CD14-positive monocyte (primary cell): ENCODE results near the gene FOXR1. TPM values are rescaled to one million over a fixed set of nuclear protein-coding genes. Genes with fewer than 3 reads are reported as not detected.
A peak's percentile ranks its signal among the peaks of the same experiment; 100 is the strongest.

Experiments
- DNase-seq, 3 donors: peaks; one replicate each; pipeline ENCODE4 v3.0.0-alpha.2; 2011 to 2022
- H2AFZ ChIP-seq: 2 replicates; pipeline ENCODE4 v1.6.0; 2012; ENCODE audit warnings: mild to moderate bottlenecking, low read depth, low read length, inconsistent platforms; ENCODE audit not compliant: insufficient read depth, poor library complexity, severe bottlenecking
- H3K27ac ChIP-seq, 2 donors: 1 replicate in 1 of 2; 2 replicates in 1 of 2; pipeline ENCODE4 v1.5.1; 2012 to 2013; ENCODE audit warnings: low read length in 2 of 2, control low read depth in 1 of 2, inconsistent platforms in 1 of 2, low read depth in 1 of 2, mild to moderate bottlenecking in 1 of 2
- H3K27me3 ChIP-seq, 2 donors: one replicate each; pipeline versions ENCODE4 v1.6.0 to v1.6.1; 2011 to 2013; ENCODE audit warnings: low read length in 2 of 2; ENCODE audit not compliant: control insufficient read depth in 2 of 2, insufficient read depth in 2 of 2
- H3K36me3 ChIP-seq, 2 donors: replicated peaks in 1 of 2; 1 replicate in 1 of 2; 2 replicates in 1 of 2; pipeline versions ENCODE4 v1.5.1 to v1.6.1; 2012 to 2013; ENCODE audit warnings: low read length in 2 of 2, control low read depth in 1 of 2, inconsistent platforms in 1 of 2, mild to moderate bottlenecking in 1 of 2; ENCODE audit not compliant: insufficient read depth in 2 of 2, control insufficient read depth in 1 of 2
- H3K4me1 ChIP-seq, 2 donors: 1 replicate in 1 of 2; 2 replicates in 1 of 2; pipeline versions ENCODE4 v1.5.1 to v1.6.1; 2012 to 2013; ENCODE audit warnings: low read length in 2 of 2, control low read depth in 1 of 2, inconsistent platforms in 1 of 2, mild to moderate bottlenecking in 1 of 2, moderate library complexity in 1 of 2; ENCODE audit not compliant: insufficient read depth in 2 of 2, control insufficient read depth in 1 of 2
- H3K4me2 ChIP-seq: replicated peaks from 2 replicates; pipeline ENCODE3; 2012; ENCODE audit warnings: low read length, moderate library complexity, mild to moderate bottlenecking; ENCODE audit not compliant: poor library complexity, severe bottlenecking; ENCODE audit errors: extremely low read depth
- H3K4me3 ChIP-seq, 3 experiments: fragments of 200-600 bp in 1 of 3; sonication (generic) in 1 of 3; replicated peaks in 1 of 3; 1 replicate in 2 of 3; 2 replicates in 1 of 3; pipeline ENCODE4 v1.5.1; 2011 to 2013; ENCODE audit warnings: low read length in 3 of 3, mild to moderate bottlenecking in 3 of 3, control low read depth in 2 of 3, low read depth in 2 of 3, inconsistent platforms in 1 of 3, moderate library complexity in 1 of 3
- H3K79me2 ChIP-seq: 2 replicates; pipeline ENCODE4 v1.6.0; 2012; ENCODE audit warnings: mild to moderate bottlenecking, control low read depth, inconsistent platforms, low read length, moderate library complexity; ENCODE audit not compliant: insufficient read depth
- H3K9ac ChIP-seq: 2 replicates; pipeline ENCODE4 v1.6.0; 2017; ENCODE audit warnings: low read length, mild to moderate bottlenecking; ENCODE audit not compliant: insufficient read depth, poor library complexity, severe bottlenecking
- H3K9me3 ChIP-seq, 2 donors: replicated peaks in 1 of 2; 1 replicate in 1 of 2; 2 replicates in 1 of 2; pipeline versions ENCODE4 v1.5.1 to v1.6.1; 2012 to 2013; ENCODE audit warnings: low read length in 2 of 2, control low read depth in 1 of 2; ENCODE audit not compliant: control insufficient read depth in 1 of 2, insufficient read depth in 1 of 2
- H4K20me1 ChIP-seq: 2 replicates; pipeline ENCODE4 v1.6.0; 2012; ENCODE audit warnings: mild to moderate bottlenecking, low read length, control low read depth, moderate library complexity; ENCODE audit not compliant: insufficient read depth
- H3K27ac Mint-ChIP-seq, 7 donors: one replicate each; pipeline ENCODE4 v1.8.0; 2020; ENCODE audit warnings: mild to moderate bottlenecking in 7 of 7, mixed read lengths in 7 of 7, moderate library complexity in 6 of 7, inconsistent platforms in 2 of 7
- H3K27me3 Mint-ChIP-seq, 3 donors: one replicate each; pipeline ENCODE4 v1.8.0; 2021 to 2022; ENCODE audit warnings: low read depth in 3 of 3, mild to moderate bottlenecking in 3 of 3, mixed read lengths in 3 of 3, moderate library complexity in 3 of 3, inconsistent platforms in 1 of 3
- H3K36me3 Mint-ChIP-seq, 2 donors: one replicate each; pipeline ENCODE4 v1.8.0; 2020; ENCODE audit warnings: mixed read lengths in 2 of 2, inconsistent platforms in 1 of 2, mild to moderate bottlenecking in 1 of 2
- H3K4me1 Mint-ChIP-seq: one replicate; pipeline ENCODE4 v1.8.0; 2020; ENCODE audit warnings: mild to moderate bottlenecking, mixed read lengths
- H3K4me3 Mint-ChIP-seq, 2 donors: one replicate each; pipeline ENCODE4 v1.8.0; 2020; ENCODE audit warnings: mild to moderate bottlenecking in 2 of 2, mixed read lengths in 2 of 2, moderate library complexity in 1 of 2
- H3K9me3 Mint-ChIP-seq, 7 donors: one replicate each; pipeline ENCODE4 v1.8.0; 2020 to 2022; ENCODE audit warnings: mixed read lengths in 7 of 7, mild to moderate bottlenecking in 6 of 7, moderate library complexity in 6 of 7, inconsistent platforms in 2 of 7
- CTCF ChIP-seq: fragments of 200-600 bp; IDR thresholded peaks from one replicate; pipeline ENCODE4 v1.8.0; 2022; ENCODE audit warnings: antibody characterized with exemption, mild to moderate bottlenecking
- WGBS: methylation state at CpG from one replicate; pipeline ENCODE4 v1.1.5; 2013; ENCODE audit warnings: missing lambda C conversion rate; ENCODE audit not compliant: insufficient coverage; 5-methylcytosine and 5-hydroxymethylcytosine counted together
- intact Hi-C, 2 donors: fragments of 100-400 bp; cut with micrococcal nuclease; formaldehyde crosslinking; loops; one replicate each; pipeline versions ENCODE4 v1.15.0 to v1.15.1; 2023
- polyA plus RNA-seq, 3 donors: library from polyadenylated mRNA; depleted of rRNA in 1 of 3; unstranded in 2 of 3; stranded (reverse) in 1 of 3; fragments of 300-500 nt in 2 of 3; fragments of >200 nt in 1 of 3; fragmentation: Illumina TruSeq in 2 of 3; gene quantifications; 1 replicate in 2 of 3; 2 replicates in 1 of 3; pipeline ENCODE4 v1.2.3, GENCODE V29; 2012 to 2021

The FOXR1 gene
- polyA plus RNA-seq, 3 donors = not detected

GRCh38 chr11:118924591-118925585, 46.7 kb upstream of the FOXR1 start:
- H2AFZ ChIP-seq = peak overlapping the region; percentile 86

More at GRCh38 chr11:118924591-118925585, 46.7 kb upstream of the FOXR1 start:
- H3K27ac Mint-ChIP-seq = peak overlapping the region; percentile 43 to 93 (median 82)
- Histone ChIP-seq H3K36me3 (no peaks in the 10 kb centered on the region), H3K4me1 (peaks cover 80 to 94% of the 10 kb centered on the region in 2 donors), H3K9ac (peak overlapping the region; percentile 81), H3K27me3 (no peaks in the 10 kb centered on the region), H3K79me2 (peaks cover 60% of the 10 kb centered on the region), H3K4me2 (peak overlapping the region; percentile 100), H3K4me3 (peak overlapping the region; percentile 73 to 100 (median 87)), H4K20me1 (peaks cover 49% of the 10 kb centered on the region), H3K9me3 (no peaks in the 10 kb centered on the region), H3K27ac (peak overlapping the region; percentile 57 to 88)
- H3K27me3 Mint-ChIP-seq = peaks cover 0 to 5% (median 4%) of the 10 kb centered on the region in 3 donors
- no peak for TF ChIP-seq CTCF
- WGBS = under 1% methylated on average over 25 of the region's 45 CpGs
- peak in 2 of 3 donors; percentile 37 to 41 for DNase-seq
- H3K36me3 Mint-ChIP-seq = peaks cover 6 to 9% of the 10 kb centered on the region in 2 donors
- intact Hi-C loops = loop anchor here in 1 of 2 donors (5.0 kb wide), 3 partner anchors 92 to 182 kb away; partner anchors contain the start of genes C2CD2L, DDX6, RPS25 and TRAPPC4
- peaks cover 71% of the 10 kb centered on the region for H3K4me1 Mint-ChIP-seq
- H3K4me3 Mint-ChIP-seq = peak overlapping the region; percentile 92 to 97
- no peaks in the 10 kb centered on the region for H3K9me3 Mint-ChIP-seq
